ENCODE data around the gene TEX12.

TEX12 gene

DNA sequence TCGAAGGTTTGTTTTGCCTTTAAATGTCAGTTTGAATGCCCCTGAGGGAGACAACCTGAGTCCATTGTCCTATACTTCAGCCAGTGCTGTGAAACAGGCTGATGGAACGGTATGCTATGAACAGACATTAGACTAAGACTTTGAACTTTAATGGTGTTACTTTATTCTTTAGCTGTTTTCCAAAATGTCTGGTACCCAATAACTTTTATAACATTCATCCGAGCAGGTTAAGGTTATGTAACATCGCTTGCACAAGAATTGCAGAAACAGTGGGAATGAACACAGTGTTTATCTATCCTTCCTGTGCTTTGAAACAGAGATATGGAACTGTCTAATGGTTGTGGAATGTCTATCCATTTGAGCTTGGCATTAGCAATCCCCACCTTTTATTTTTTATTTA, 46.6 kb downstream of the TEX12 start:
- DNase-seq = no peak

GRCh38 chr11:112215621-112216020, 48.4 kb downstream of the TEX12 start:
- DNase-seq = no peak

GRCh38 chr11:112216561-112217105, 49.5 kb downstream of the TEX12 start:
- no peak for DNase-seq

DNA sequence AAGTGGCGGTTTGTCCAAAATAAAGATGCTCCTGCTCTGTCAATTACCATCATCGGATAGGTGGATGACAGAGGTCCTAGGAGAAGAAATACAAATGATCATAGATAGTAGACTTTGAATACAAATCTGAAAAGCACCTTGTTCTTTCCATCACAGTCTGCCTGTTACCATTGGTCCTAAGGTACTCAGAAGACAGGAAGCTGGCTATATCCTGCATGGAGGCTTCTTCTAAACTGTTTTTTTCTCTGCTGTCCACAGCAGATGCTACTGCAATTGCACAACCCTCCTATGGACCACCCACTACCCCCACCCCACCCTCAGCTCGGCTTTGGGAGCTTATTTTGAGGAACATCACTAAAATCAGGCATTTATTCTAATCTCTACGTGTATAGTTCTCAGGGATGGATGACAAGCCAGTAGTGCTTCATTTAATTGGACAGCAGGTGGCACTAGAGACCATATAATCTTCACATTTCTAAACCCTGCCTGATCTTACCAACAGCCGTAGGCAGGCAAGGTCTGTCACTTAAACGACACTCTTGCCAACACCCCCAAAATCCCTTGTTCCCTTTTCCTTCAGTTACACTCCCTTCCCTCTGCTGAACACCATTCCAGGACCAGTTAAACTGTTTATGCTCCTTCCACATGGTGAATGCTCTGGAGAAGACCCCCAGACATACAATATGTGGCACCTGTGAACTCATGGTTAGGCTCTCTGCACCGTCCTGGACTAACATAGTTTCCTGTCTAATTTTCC, 52.5 kb downstream of the TEX12 start:
- peak; percentile 38 for DNase-seq

DNA sequence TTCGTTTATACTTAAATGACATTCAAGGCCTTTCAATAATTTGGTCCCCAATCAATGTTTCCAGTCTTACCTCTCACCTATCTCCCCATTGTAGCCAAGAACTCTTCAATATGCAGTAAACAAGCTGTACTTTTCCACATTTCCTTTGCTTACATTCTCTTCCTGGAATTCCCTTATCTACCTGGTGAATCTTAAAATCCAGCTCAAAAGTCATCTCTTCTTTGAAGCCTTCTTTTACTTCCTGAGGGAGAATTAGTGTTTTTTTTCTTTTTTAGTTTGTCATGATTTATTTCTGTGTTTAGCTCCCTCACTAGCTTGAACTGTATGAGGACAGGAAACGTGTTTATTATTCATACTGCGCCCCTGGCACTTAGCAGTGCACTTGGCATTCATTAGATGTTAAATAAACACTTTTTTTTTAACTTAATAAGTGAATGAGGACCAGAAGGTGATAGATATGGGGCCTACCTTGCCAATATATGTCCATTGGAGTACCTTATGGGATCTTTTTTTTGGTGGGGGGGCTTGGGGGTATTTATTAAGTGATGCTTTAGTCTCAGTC, 54.2 kb downstream of the TEX12 start:
- DNase-seq = no peak

Data from left hindlimb (tissue), 1 donor.